Right lobe of liver (tissue), 6 donors: ENCODE results near the gene RGS6. TPM values are rescaled to one million over a fixed set of nuclear protein-coding genes. Genes with fewer than 3 reads are reported as not detected.

Experiments used
- ATAC-seq, 4 donors: fragments of 200-7000 bp; cut with Tn5 transposase; one replicate each; pipeline ENCODE4 v1.9.1; 2020; ENCODE audit warnings: mild to moderate bottlenecking in 4 of 4, moderate library complexity in 4 of 4
- DNase-seq, 3 donors: peaks; one replicate each; pipeline ENCODE4 v3.0.0-alpha.2; 2020
- H3K27ac ChIP-seq, 3 donors: fragments of 200-600 bp; one replicate each; pipeline ENCODE4 v1.8.0; 2022
- H3K27me3 ChIP-seq, 2 donors: fragments of 200-600 bp; one replicate each; pipeline ENCODE4 v1.8.0; 2022
- H3K36me3 ChIP-seq, 4 donors: fragments of 200-600 bp; sonication (generic) in 1 of 4; one replicate each; pipeline versions ENCODE4 v1.5.1 to v1.8.0; 2017 to 2022; ENCODE audit warnings: control low read depth in 1 of 4
- H3K4me1 ChIP-seq, 4 donors: fragments of 200-600 bp; sonication (generic) in 1 of 4; one replicate each; pipeline versions ENCODE4 v1.5.1 to v1.8.0; 2017 to 2022; ENCODE audit warnings: control low read depth in 1 of 4
- H3K4me3 ChIP-seq, 3 donors: fragments of 200-600 bp; one replicate each; pipeline ENCODE4 v1.8.0; 2022
- H3K9me3 ChIP-seq, 4 donors: fragments of 200-600 bp; sonication (generic) in 1 of 4; one replicate each; pipeline versions ENCODE4 v1.5.1 to v1.8.0; 2017 to 2022; ENCODE audit warnings: control low read depth in 1 of 4
- CTCF ChIP-seq, 4 donors: fragments of 200-600 bp in 3 of 4; fragments of 450-650 bp in 1 of 4; IDR thresholded peaks; one replicate each; pipeline versions ENCODE4 v1.5.1 to v1.8.0; 2016 to 2022; ENCODE audit warnings: antibody characterized with exemption in 4 of 4, mild to moderate bottlenecking in 2 of 4
- POLR2A ChIP-seq: fragments of 450-650 bp; IDR thresholded peaks from one replicate; pipeline ENCODE4 v1.6.1; 2017; ENCODE audit warnings: antibody characterized with exemption, mild to moderate bottlenecking
- whole genome bisulfite sequencing: methylation state at CpG from one replicate; pipeline ENCODE4 v1.1.6; 2018; ENCODE audit warnings: low coverage, low lambda C conversion rate; ENCODE audit not compliant: insufficient coverage; ENCODE audit errors: missing lambda C conversion rate; 5-methylcytosine and 5-hydroxymethylcytosine counted together
- intact Hi-C, 2 donors: fragments of 100-400 bp; cut with DNase I; formaldehyde crosslinking; loops; one replicate each; pipeline versions ENCODE4 v1.11.2 to v1.14.1; 2022
- total RNA-seq, 6 experiments: library from RNA; depleted of rRNA in 2 of 6; stranded (reverse); fragments of >200 nt in 2 of 6; fragmentation: NEBNext Ultra II Directional in 3 of 6; extraction: Animal tissue kit (Norgen Biotek cat#: 25700) in 3 of 6; gene quantifications; one replicate each; pipeline versions ENCODE4 v1.1.0 to v1.2.4, GENCODE V29; 2016 to 2023
- donor health status: DM: no; HTN: yes; CAD: no.
- donor health status: DM: no; HTN: no; CAD: no.
- donor health status: DM: no; HTN: no; CAD: no.
- donor health status: DM: no; HTN: yes; CAD: no.
- donor health status: DM: no; HTN: yes; CAD: no.

Gene RGS6
- total RNA-seq, 6 experiments from 2014 or later = 0.07 TPM; not detected in 5

GRCh38 chr14:72270147-72270727, 338.0 kb downstream of the RGS6 start:
- DNase-seq = no peak
- ATAC-seq = no peak
- no peaks in the 10 kb centered on the region for H3K9me3 ChIP-seq
- H3K27me3 ChIP-seq = no peaks in the 10 kb centered on the region
- H3K27ac ChIP-seq = no peak overlapping the region
- intact Hi-C loops = no loop called here
- no peaks in the 10 kb centered on the region for H3K36me3 ChIP-seq
- WGBS = 31% methylated on average over 5 of the region's 5 CpGs
- no peak overlapping the region for H3K4me3 ChIP-seq
- TF ChIP-seq POLR2A (no peak), CTCF (IDR thresholded peaks at IDR 0.05) (no peak)
- H3K4me1 ChIP-seq = no peaks in the 10 kb centered on the region

- Histone ChIP-seq H3K4me3 (no peak overlapping the region), H3K27me3 (no peaks in the 10 kb centered on the region), H3K4me1 (no peaks in the 10 kb centered on the region), H3K36me3 (no peaks in the 10 kb centered on the region), H3K9me3 (no peaks in the 10 kb centered on the region), H3K27ac (no peak overlapping the region)
- TF ChIP-seq POLR2A (no peak), CTCF (IDR thresholded peaks at IDR 0.05) (no peak)
- WGBS = 57% methylated on average over 3 of the region's 3 CpGs
- intact Hi-C loops = no loop called here
- ATAC-seq (no peak), DNase-seq (no peak)
These were observed 338.5 kb downstream of the RGS6 start for GRCh38 chr14:72270749-72271148.

GRCh38 chr14:72275242-72275641, 343.0 kb downstream of the RGS6 start:
- Histone ChIP-seq H3K9me3 (no peaks in the 10 kb centered on the region), H3K36me3 (no peaks in the 10 kb centered on the region), H3K4me1 (no peaks in the 10 kb centered on the region), H3K27ac (no peak overlapping the region), H3K27me3 (no peaks in the 10 kb centered on the region), H3K4me3 (no peak overlapping the region)
- TF ChIP-seq CTCF (IDR thresholded peaks at IDR 0.05) (no peak), POLR2A (no peak)
- intact Hi-C loops = no loop called here
- 55% methylated on average over 1 of the region's 1 CpG for WGBS
- ATAC-seq = no peak
- no peak for DNase-seq

DNA sequence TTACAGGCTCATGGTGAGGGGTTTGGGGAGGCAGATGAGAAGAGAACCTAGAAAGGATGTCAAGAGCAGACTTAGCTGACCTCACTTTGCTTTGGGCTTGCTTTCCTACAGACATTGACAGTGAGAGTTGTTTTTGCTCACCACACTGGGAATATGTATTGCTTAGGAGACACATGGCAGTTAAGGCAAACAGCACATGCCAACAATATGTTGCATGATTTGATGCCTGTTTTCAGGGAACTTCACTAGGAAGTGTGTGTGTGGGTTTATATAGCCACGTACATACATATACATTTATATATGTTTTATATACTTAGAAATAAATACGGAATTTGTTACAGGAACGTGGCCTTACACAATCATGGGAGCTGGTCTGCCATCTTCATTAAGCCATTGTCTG, 346.1 kb downstream of the RGS6 start:
- no peak for ATAC-seq
- no peaks in the 10 kb centered on the region for H3K9me3 ChIP-seq
- intact Hi-C loops = no loop called here
- no peak for TF ChIP-seq CTCF (IDR thresholded peaks at IDR 0.05)
- TF ChIP-seq POLR2A = no peak
- no peak overlapping the region for H3K27ac ChIP-seq
- no peaks in the 10 kb centered on the region for H3K27me3 ChIP-seq
- DNase-seq = no peak
- no peaks in the 10 kb centered on the region for H3K36me3 ChIP-seq
- H3K4me1 ChIP-seq = no peaks in the 10 kb centered on the region
- H3K4me3 ChIP-seq = no peak overlapping the region
- WGBS = 72% methylated on average over 3 of the region's 3 CpGs

GRCh38 chr14:72284176-72284575, 351.9 kb downstream of the RGS6 start:
- H3K9me3 ChIP-seq = no peaks in the 10 kb centered on the region
- no peak overlapping the region for H3K4me3 ChIP-seq
- intact Hi-C loops = no loop called here
- H3K27ac ChIP-seq = no peak overlapping the region
- no peaks in the 10 kb centered on the region for H3K27me3 ChIP-seq
- H3K36me3 ChIP-seq = no peaks in the 10 kb centered on the region
- ATAC-seq = no peak
- TF ChIP-seq POLR2A = no peak
- TF ChIP-seq CTCF (IDR thresholded peaks at IDR 0.05) = no peak
- no peaks in the 10 kb centered on the region for H3K4me1 ChIP-seq
- 61% methylated on average over 4 of the region's 4 CpGs for WGBS
- DNase-seq = no peak
